SK-N-MC (cell line): ENCODE data around the gene SLC5A10.
"Not testable (repeated sequence)": the region's sequence is repeated elsewhere in the genome, so short reads cannot be mapped to it uniquely, and the experiment has no call there.

Experiments
- DNase-seq: peaks from one replicate; pipeline ENCODE4 v3.0.0-alpha.2; 2011; ENCODE audit warnings: low read depth, low spot score
- H3K27ac ChIP-seq: fragments of 200-600 bp; sonication (generic); 2 replicates; pipeline ENCODE4 v1.5.1; 2016; ENCODE audit warnings: mixed run types
- H3K36me3 ChIP-seq: fragments of 200-600 bp; sonication (generic); 2 replicates; pipeline ENCODE4 v1.6.1; 2017; ENCODE audit warnings: antibody characterized with exemption, low read length, mixed read lengths; ENCODE audit not compliant: insufficient read depth
- H3K4me3 ChIP-seq: fragments of 200-600 bp; sonication (generic); 2 replicates; pipeline ENCODE4 v1.5.1; 2016
- H3K9ac ChIP-seq: fragments of 200-600 bp; sonication (generic); 2 replicates; pipeline ENCODE4 v1.8.0; 2017; ENCODE audit warnings: mixed run types, mixed read lengths; ENCODE audit not compliant: insufficient read length
- H3K9me3 ChIP-seq: fragments of 200-600 bp; sonication (generic); 2 replicates; pipeline ENCODE4 v1.6.1; 2017; ENCODE audit warnings: low read depth, mild to moderate bottlenecking, antibody characterized with exemption, low read length, moderate library complexity, mixed read lengths
- EZH2 ChIP-seq: fragments of 200-600 bp; sonication (generic); IDR thresholded peaks from one replicate; pipeline ENCODE4 v1.6.1; 2017; ENCODE audit warnings: antibody characterized with exemption
- FOXP2 ChIP-seq: optimal IDR thresholded peaks from 2 replicates; pipeline ENCODE3; 2011; ENCODE audit warnings: mild to moderate bottlenecking, moderate library complexity; ENCODE audit not compliant: insufficient read depth; ENCODE audit errors: extremely low read length, control extremely low read depth
- POLR2AphosphoS5 ChIP-seq: IDR thresholded peaks from 2 replicates; pipeline ENCODE4 v1.6.1; 2012; ENCODE audit warnings: mild to moderate bottlenecking, low read depth, low read length, borderline replicate concordance

The SLC5A10 gene

GRCh38 chr17:19024101-19025078 lies 72.4 kb downstream of the SLC5A10 start:
- no peaks in the 10 kb centered on the region for H3K36me3 ChIP-seq
- H3K9ac ChIP-seq = no peak overlapping the region
- no peak for DNase-seq
- H3K9me3 ChIP-seq = no peaks in the 10 kb centered on the region
- no peak for TF ChIP-seq POLR2AphosphoS5
- TF ChIP-seq FOXP2 = no peak
- no peak for TF ChIP-seq EZH2
- H3K27ac ChIP-seq = no peak overlapping the region
- H3K4me3 ChIP-seq = no peak overlapping the region

GRCh38 chr17:19028671-19029070 lies 76.7 kb downstream of the SLC5A10 start:
- H3K9ac ChIP-seq, H3K36me3 ChIP-seq, H3K9me3 ChIP-seq, DNase-seq, H3K27ac ChIP-seq, H3K4me3 ChIP-seq: not testable (repeated sequence)

- H3K9ac ChIP-seq, H3K9me3 ChIP-seq, DNase-seq, H3K4me3 ChIP-seq, H3K27ac ChIP-seq, H3K36me3 ChIP-seq: not testable (repeated sequence)
These were observed 77.8 kb downstream of the SLC5A10 start for GRCh38 chr17:19029740-19030139.

GRCh38 chr17:19030771-19031449 lies 78.9 kb downstream of the SLC5A10 start:
- H3K9ac ChIP-seq, DNase-seq, H3K9me3 ChIP-seq, H3K36me3 ChIP-seq, H3K27ac ChIP-seq, H3K4me3 ChIP-seq: not testable (repeated sequence)

GRCh38 chr17:19031729-19032128 lies 79.8 kb downstream of the SLC5A10 start:
- H3K9me3 ChIP-seq, H3K4me3 ChIP-seq, DNase-seq, H3K36me3 ChIP-seq, H3K27ac ChIP-seq, H3K9ac ChIP-seq: not testable (repeated sequence)

GRCh38 chr17:19032377-19032988 lies 80.5 kb downstream of the SLC5A10 start:
- not testable (repeated sequence) for H3K4me3 ChIP-seq, H3K27ac ChIP-seq, H3K36me3 ChIP-seq, H3K9ac ChIP-seq, DNase-seq, H3K9me3 ChIP-seq

GRCh38 chr17:19036186-19036585 lies 84.2 kb downstream of the SLC5A10 start:
- H3K4me3 ChIP-seq, H3K27ac ChIP-seq, DNase-seq, H3K36me3 ChIP-seq, H3K9me3 ChIP-seq, H3K9ac ChIP-seq: not testable (repeated sequence)

- H3K4me3 ChIP-seq, H3K9ac ChIP-seq, DNase-seq, H3K36me3 ChIP-seq, H3K9me3 ChIP-seq, H3K27ac ChIP-seq: not testable (repeated sequence)
These were observed 85.6 kb downstream of the SLC5A10 start for GRCh38 chr17:19037547-19037946.

GRCh38 chr17:19038007-19038406 lies 86.0 kb downstream of the SLC5A10 start:
- not testable (repeated sequence) for H3K4me3 ChIP-seq, H3K27ac ChIP-seq, DNase-seq, H3K36me3 ChIP-seq, H3K9ac ChIP-seq, H3K9me3 ChIP-seq

- H3K4me3 ChIP-seq, H3K27ac ChIP-seq, H3K9ac ChIP-seq, H3K9me3 ChIP-seq, DNase-seq, H3K36me3 ChIP-seq: not testable (repeated sequence)
These were observed 86.8 kb downstream of the SLC5A10 start for GRCh38 chr17:19038730-19039129.

- DNase-seq, H3K9ac ChIP-seq, H3K27ac ChIP-seq, H3K4me3 ChIP-seq, H3K36me3 ChIP-seq, H3K9me3 ChIP-seq: not testable (repeated sequence)
These were observed 88.4 kb downstream of the SLC5A10 start for GRCh38 chr17:19040350-19040749.

- not testable (repeated sequence) for DNase-seq, H3K9ac ChIP-seq, H3K9me3 ChIP-seq, H3K36me3 ChIP-seq, H3K4me3 ChIP-seq, H3K27ac ChIP-seq
These were observed 89.9 kb downstream of the SLC5A10 start for GRCh38 chr17:19041871-19042270.

- not testable (repeated sequence) for H3K9ac ChIP-seq, DNase-seq, H3K4me3 ChIP-seq, H3K27ac ChIP-seq, H3K9me3 ChIP-seq, H3K36me3 ChIP-seq
These were observed 90.4 kb downstream of the SLC5A10 start for GRCh38 chr17:19042369-19042768.
